SK-N-SH (cell line): ENCODE measurements around the gene ULK3.

Experiments used
- CHD2 ChIP-seq: fragments of 150-350 bp; IDR thresholded peaks from 2 replicates; pipeline ENCODE4 v1.6.1; 2018; ENCODE audit warnings: low read length; ENCODE audit not compliant: partially characterized antibody
- CTCF ChIP-seq: fragments of 200-600 bp; sonication (generic); IDR thresholded peaks from 2 replicates; pipeline ENCODE4 v1.6.1; 2017; ENCODE audit warnings: antibody characterized with exemption, mild to moderate bottlenecking, moderate library complexity
- ELF1 ChIP-seq: IDR thresholded peaks from 2 replicates; pipeline ENCODE4 v1.4.0; 2012
- EP300 ChIP-seq, 2 experiments: IDR thresholded peaks; 2 replicates each; pipeline versions ENCODE4 v1.4.0 to v1.6.1; 2012; ENCODE audit warnings: borderline replicate concordance in 1 of 2, low read depth in 1 of 2, low read length in 1 of 2
- FOXJ3 ChIP-seq: sonication (generic); formaldehyde crosslinking; IDR thresholded peaks from 2 replicates; pipeline ENCODE4 v1.5.1; 2020; ENCODE audit warnings: mild to moderate bottlenecking, missing genetic modification reagents
- FOXM1 ChIP-seq: IDR thresholded peaks from 2 replicates; pipeline ENCODE4 v1.4.0; 2012; ENCODE audit warnings: low read depth, mild to moderate bottlenecking
- GABPA ChIP-seq: IDR thresholded peaks from 2 replicates; pipeline ENCODE4 v1.4.0; 2012; ENCODE audit warnings: low read depth, mild to moderate bottlenecking
- NFIC ChIP-seq: IDR thresholded peaks from 2 replicates; pipeline ENCODE4 v1.4.0; 2012; ENCODE audit warnings: borderline replicate concordance
- POLR2AphosphoS5 ChIP-seq: IDR thresholded peaks from 2 replicates; pipeline ENCODE4 v1.6.1; 2012; ENCODE audit warnings: low read depth, low read length
- RCOR1 ChIP-seq: fragments of 150-350 bp; IDR thresholded peaks from 2 replicates; pipeline ENCODE4 v1.6.1; 2017; ENCODE audit warnings: antibody characterized with exemption, low read length
- REST ChIP-seq: IDR thresholded peaks from 2 replicates; pipeline ENCODE4 v1.6.1; 2012; ENCODE audit warnings: mild to moderate bottlenecking, low read depth, low read length, moderate library complexity
- TAF1 ChIP-seq: IDR thresholded peaks from 2 replicates; pipeline ENCODE4 v1.6.1; 2012; ENCODE audit warnings: low read depth, mild to moderate bottlenecking, low read length, moderate library complexity, borderline replicate concordance
- TCF12 ChIP-seq: IDR thresholded peaks from 2 replicates; pipeline ENCODE4 v1.4.0; 2012
- YY1 ChIP-seq: IDR thresholded peaks from 2 replicates; pipeline ENCODE4 v1.4.0; 2012; ENCODE audit warnings: low read depth, mild to moderate bottlenecking

- no peak for TF ChIP-seq CHD2
- no peak for TF ChIP-seq CTCF
- no peak for TF ChIP-seq REST
- no peak for TF ChIP-seq TAF1
- TF ChIP-seq POLR2AphosphoS5, result no peak
- no peak for TF ChIP-seq NFIC
- TF ChIP-seq EP300 (IDR thresholded peaks at IDR 0.05; ENCODE audit: borderline replicate concordance in 1 of 2, low read depth in 1 of 2, low read length in 1 of 2), result no peak
- no peak for TF ChIP-seq YY1
- TF ChIP-seq FOXJ3, result no peak
- TF ChIP-seq ELF1, result no peak
- TF ChIP-seq TCF12, result no peak
- no peak for TF ChIP-seq RCOR1
- TF ChIP-seq FOXM1, result no peak
- TF ChIP-seq GABPA, result no peak
Measured at GRCh38 chr15:74838137-74838516, 4.8 kb downstream of the ULK3 start.
